Inferior parietal cortex (tissue), 1 donor: ENCODE measurements around the gene CSK.

ENCODE experiments used
- DNase-seq: peaks from one replicate; pipeline ENCODE4 v3.0.0-alpha.2; 2016; ENCODE audit errors: extremely low spot score

CSK gene

DNA sequence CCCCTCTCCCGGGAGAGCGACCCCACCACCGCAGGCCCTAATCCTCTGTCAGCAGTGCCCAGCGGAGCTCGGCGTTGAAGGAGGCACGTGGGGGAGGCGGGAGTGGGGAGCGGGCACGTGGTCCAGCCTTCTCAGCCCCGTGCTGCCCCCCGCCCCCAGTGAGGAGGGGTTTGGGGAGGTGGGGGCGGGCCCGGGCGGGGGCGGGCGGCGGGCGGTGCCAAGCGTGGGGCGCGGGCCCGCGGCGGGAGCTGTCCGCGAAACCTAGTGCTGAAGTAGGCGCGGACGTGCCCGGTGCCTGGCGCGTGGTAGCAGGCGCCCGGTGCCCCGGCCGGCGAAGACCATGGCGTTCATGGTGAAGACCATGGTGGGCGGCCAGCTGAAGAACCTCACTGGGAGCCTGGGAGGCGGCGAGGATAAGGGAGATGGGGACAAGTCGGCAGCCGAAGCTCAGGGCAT is 44.5 kb downstream of the CSK start, which contains the start of gene CPLX3:
TSS of gene CPLX3 (plus strand) at position 264 of the 456 bp plus-strand sequence. CDS start at position 341, 77 bp downstream.
- no peak for DNase-seq

DNA sequence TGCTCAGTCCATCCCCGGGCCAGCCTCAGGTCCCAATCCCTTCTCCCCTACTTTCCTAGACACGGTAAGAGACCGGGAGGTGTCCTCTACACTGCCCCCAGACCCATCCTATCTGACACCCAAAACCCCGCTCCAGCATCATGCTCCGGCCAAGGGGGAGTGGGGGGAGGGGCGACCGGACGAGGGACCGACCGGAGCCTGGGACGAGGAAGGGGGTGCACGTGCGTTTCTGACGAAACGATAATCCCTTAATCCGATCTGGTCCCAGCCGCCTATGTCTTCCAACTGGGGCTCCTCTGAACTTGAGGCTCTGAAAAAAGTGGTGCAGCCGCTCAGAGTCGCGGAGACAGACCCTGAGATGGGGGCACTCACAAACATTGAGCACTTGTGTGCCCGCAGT is 45.0 kb downstream of the CSK start:
- no peak for DNase-seq

DNA sequence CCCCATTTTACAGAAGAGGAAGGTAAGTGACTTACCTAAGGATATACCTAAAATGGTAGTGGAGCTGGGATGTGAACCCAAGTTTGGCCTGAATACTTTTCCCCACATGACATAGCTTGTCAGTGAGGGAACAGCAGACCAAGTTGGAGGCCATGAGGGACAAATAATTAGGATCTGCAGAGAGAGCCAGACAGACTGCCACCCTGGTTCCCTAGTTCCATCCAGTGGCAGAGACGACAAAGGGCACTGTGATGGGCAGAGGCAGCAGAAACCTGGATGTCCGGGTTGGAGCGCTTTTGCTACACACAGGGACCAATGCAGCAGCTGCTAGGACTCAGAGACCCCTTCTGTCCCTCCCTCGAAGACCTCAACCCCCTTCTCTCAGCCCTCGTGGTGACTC is 45.7 kb downstream of the CSK start:
- no peak for DNase-seq

DNA sequence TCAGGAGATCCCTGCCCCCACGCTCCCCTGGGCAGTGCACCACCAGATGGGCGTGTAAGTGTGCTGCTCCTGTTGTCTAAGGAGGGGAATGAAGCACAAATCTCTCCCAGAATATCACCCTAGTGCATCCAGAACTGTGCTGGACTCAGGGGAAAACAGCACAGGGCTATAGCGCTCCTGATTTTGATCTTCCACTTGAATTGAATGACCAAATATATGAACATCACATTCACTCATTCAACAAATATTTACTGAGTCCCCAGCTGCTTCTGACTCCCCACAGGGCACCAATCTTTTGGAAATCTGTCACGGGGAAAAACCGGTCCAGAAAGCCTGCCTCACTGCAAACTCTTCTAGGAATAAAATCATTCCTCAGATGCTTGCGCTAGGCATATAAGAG is 47.0 kb downstream of the CSK start:
- DNase-seq, result no peak

DNA sequence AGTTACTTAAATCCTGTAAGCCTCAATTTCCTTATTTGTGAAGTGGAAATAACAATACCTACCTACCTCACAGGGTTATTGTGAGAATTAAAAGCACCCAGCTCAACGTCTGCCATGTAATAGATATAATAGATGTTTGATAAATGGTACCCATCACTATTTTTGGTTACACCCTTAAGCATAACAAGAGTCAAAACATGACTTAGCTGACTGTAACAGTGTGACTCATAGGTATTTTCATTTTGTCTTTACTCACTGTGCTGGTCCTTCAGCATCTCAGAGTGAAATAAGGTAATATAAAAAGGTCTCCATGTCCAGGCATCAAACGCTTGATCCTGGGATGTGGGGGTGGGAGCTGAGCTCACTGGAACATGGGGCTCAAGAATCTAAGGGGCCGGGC is 47.6 kb downstream of the CSK start:
- no peak for DNase-seq

DNA sequence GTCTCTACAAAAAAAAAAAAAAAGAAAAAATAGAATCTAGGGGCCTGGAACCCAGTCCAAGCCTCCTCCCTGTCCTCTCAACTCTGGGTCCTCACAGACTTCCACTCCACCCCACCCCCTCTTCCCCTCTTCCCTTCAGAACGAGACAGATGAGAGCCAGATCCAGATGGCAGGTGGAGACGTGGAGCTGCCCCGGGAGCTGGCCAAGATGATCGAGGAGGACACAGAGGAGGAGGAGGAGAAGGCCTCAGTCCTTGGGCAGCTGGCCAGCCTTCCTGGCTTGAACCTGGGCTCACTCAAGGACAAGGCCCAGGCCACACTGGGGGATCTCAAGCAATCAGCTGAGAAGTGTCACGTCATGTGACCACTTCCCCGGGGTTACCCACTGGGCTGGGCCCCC is 48.1 kb downstream of the CSK start:
- no peak for DNase-seq

DNA sequence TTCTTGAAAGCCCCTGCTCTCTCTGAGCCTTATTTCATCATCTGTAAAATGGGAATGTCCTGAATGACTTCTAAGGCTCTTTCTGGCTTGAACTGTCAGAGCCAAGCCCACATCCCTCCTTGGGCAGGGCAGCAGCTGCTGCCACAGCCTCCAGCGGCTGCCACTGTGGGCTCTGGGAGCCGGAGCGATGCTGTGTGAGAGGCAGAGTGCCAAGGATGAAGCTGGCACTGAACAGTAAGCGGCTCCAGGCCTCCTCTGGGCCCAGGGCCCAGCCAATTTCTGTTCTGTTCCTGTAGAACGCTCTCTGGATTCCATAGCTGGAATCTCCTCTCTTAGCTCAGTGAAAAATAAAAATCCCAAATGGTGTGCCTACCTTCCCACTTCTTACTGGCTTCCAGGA is 49.0 kb downstream of the CSK start:
- peak; percentile 78 for DNase-seq

DNA sequence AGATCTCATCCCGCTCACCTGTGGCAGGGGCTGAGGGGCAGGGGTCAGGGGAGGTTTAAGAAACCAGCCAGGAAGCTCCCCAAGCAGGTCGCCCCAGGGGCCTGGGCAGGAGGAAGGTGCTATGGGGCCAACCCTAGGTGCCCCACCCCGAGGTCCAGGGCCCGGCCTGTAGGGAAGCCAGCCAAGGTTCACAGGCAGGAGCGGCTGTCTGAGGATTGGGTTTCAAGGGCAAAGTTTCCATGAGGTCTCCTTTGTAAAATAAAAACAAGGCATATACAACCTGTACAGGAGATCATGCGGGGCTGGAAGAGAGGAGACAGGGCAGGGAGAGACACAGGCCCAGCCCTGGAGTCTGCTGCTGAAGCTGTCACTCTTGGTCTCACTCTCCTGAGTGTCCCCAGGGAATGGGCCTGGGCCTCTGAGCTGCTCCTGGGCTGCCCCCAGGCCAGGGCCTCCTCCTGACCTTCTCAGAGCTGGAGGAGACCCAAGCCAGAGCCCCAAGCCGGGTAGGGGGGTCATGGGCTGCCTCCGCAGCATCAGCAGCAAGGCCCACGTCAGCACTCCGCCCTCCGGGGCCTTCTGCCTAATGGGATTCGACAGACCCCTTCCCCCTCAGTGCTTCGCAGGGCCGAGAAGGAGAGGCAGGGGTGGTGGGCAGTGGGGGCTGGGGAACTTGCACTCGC is 50.1 kb downstream of the CSK start:
- no peak for DNase-seq

DNA sequence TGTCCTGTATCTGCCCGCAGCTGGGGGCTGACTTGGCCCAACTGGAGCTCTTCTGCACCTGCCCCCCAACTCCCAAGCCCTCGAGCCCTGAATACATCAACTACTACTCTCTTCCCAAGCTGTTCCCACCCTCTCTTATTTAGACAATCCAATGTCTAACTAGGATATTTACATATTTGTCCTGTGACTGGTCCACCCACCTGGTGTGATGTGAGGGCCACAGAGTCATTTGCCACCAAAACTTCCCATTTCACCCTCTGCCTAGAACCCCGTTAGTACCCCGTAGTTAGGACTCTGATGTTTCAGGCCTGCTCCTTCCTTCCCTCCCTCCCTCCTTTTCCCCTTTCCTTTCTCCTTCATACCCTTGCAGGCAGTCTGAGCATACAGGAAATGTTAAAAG is 50.9 kb downstream of the CSK start:
- DNase-seq, result no peak

DNA sequence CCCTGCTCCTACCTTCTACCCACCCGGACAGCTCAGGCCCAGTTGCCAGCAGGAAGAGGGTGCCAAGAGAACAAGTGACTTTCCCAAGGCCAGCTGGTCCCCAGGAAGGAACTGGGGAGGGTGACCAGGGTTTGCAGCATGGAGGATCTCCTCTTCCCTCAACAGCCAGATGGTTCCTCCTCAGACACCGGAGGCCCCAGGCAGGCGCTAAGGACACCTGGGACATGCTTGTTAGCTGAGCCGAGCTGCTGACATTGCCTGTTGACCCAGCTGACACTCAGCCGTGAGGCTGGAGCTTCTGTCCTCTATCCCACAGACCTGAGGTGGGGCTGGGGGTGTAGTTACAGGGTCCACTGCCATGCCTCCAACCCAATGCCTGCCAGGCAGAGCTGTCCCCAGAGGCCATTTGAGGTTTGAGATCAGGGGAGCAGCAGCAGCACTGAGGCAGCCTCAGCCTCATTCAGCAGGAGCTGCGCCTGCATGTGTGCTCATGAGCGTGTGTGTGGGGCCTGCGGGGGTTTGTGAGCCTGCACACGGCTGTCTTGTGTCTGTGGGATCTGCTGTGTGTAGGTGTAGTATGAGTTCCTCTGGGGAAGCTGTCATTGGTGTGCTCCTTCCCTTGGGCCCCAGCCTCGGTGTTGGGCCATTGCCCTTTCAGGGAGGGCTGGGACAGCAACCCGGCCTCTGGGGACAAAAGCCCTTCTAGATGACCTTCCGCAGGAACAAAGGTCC is 51.7 kb downstream of the CSK start:
- DNase-seq, result no peak

DNA sequence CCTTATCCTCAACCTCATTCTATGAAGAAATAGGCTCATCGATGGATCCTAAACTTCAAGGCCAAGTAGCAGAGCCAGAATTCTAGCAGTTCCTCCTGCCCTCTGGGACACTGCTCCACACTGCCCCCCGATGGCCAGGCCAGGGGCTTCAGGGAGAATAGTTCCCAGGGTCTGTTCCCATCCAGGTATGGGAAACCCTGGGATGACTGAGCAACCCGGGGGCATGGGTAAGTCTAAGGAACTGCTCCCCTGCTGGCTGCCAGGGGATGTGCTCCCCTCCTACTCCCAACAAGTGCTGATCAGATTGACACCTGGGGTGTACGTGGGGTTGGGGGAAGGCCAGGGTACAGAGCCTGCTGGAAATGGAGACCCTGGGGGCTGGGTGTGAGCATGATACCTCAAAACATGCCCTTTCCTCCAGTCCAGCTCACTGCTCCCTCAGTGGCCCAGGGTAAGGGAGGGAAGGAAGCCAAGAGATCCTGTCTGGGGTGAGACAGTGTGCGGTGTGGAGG is 53.5 kb downstream of the CSK start:
- DNase-seq, result no peak

DNA sequence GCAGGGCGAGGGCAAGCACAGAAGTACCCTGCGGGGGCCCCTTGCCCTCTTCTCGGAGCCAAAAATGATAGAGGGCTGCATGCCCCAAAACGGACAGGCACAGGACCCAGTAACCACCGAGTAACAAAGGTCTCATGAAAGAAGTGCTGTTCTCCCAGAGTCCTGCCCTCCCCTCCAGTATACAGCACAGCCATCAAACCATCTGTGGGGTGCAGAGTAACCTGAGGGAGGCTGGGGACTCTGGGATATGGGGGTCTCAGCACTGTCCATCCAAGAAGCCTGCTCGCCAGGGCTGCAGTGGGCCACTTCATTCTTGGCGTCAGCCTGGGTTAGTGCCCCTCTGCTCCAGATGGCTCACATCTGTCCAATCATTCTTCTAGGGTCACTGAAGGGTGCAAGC is 55.0 kb downstream of the CSK start:
- no peak for DNase-seq

DNA sequence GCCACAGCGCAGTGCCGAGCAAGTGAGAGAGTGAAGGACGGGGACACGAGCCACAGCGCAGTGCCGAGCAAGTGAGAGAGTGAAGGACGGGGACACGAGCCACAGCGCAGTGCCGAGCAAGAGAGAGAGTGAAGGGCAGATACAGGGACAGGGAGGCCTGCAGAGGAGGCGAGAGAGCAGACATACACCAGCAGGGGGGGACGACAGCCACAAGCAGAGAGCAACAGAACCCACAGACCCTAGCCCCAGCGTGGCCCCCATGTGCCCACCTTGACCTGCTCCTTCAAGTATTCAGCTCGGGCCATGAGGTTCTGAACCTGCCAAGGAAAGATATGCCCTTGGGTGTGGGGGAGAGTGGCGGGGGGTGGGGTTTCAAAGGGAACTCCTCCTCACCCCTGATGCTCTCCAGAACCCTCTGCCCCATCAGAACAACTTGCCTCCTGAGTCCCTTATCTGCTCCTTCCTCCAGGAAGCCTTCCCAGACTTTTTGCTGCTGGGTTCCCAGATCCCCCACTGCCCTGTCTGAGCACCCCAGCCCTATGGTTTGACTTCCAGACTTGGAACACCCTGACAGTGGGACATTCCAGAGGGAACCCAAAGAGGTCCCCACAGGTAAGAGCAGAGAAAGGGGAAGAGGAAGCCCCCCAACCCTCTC is 55.7 kb downstream of the CSK start:
- DNase-seq, result no peak

DNA sequence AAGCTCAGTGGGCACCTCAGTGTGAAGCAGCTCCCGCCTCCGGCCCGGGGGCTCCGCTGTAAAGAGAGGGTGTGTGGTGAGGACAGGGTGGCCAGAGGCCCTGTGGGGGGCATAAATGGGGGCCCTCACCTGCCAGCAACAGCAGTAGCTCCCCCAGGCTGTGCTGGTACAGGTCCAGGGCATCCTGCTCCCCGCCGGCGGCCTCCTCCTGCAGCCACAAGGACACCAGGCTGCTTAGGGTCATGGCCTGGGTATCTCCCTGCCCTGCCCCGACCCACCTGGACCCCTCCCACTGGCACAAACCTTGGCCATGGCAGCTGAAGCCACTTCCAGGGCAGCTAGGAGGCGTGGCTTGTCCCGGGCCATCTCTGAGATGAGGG is 56.2 kb downstream of the CSK start:
- no peak for DNase-seq

DNA sequence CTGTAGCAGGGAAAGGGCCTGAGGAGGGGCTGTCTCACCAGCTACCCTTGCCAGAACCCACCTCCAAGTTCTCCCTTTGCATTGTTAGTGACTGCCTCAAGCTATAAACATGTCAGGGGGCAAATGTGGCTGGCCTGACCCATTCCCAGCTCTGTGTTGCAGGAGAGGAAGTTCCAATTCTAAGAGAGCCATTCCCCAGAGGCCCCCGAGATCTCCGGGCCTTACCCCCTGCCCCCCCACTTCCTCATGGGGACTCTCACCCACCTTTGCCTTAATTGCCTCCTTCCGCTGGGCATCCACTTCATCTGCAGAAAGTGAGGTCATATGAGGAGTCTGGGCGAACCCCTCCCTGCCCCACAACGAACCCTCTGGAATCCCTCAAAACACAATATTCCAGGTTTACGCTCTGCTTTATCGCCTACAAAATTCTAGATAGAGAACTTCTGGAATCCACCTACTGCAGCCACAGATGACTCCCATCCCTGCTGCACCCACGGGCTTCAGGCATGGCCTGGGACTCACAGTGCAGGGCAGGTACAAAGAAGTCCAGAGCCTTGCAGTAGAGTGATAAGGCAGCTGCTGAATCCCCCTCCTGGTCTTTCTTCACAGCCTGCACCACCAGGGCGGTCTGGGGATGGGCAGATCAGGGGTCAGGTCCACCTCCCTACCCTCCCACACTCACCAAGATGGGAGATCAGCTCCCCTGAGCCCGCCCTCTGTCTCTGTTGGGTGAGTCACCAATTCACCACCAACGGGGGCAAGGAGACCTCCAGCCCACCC is 57.1 kb downstream of the CSK start:
- no peak for DNase-seq

DNA sequence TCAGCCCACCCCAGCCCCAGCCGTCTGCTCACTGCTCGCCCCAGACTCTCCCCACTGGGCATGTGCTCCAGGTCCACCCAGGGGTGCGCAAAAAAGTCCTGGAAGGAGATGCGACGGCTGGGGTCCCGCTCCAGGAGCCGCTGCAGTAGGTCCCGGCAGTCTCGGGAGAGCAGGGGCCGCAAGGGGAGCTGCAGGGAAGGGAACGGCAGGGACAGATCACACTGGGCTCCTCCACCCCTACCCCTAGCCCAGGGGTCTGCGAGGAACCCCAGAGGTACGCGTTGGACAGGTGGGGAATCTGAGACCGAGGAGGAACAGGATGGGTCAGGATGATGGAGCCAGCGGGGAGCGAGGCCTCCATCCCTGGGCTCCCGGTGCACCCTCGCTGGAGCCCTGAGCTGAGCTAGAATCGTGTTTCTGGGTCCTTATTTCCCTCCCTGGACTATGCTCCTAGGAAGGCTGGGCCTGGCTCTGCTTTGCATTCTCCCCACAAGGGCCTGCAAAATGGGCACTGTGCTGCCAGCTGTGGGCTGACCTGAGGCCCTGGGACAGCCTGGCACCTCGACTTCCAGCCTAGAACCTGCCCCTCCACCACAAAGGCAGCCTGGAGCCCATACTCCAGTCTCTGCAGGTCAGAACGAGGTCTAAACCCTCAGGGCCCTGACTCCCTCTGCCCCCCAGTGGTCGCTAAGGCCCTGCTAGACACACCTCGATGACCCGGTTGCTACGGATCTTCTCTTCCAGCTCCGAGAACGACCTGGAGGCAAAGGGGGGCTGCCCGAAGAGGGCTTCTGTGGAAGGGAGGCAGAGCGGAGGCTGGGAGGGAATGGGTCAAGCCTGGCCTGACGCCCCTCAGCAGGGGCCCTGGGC is 57.9 kb downstream of the CSK start:
- no peak for DNase-seq

DNA sequence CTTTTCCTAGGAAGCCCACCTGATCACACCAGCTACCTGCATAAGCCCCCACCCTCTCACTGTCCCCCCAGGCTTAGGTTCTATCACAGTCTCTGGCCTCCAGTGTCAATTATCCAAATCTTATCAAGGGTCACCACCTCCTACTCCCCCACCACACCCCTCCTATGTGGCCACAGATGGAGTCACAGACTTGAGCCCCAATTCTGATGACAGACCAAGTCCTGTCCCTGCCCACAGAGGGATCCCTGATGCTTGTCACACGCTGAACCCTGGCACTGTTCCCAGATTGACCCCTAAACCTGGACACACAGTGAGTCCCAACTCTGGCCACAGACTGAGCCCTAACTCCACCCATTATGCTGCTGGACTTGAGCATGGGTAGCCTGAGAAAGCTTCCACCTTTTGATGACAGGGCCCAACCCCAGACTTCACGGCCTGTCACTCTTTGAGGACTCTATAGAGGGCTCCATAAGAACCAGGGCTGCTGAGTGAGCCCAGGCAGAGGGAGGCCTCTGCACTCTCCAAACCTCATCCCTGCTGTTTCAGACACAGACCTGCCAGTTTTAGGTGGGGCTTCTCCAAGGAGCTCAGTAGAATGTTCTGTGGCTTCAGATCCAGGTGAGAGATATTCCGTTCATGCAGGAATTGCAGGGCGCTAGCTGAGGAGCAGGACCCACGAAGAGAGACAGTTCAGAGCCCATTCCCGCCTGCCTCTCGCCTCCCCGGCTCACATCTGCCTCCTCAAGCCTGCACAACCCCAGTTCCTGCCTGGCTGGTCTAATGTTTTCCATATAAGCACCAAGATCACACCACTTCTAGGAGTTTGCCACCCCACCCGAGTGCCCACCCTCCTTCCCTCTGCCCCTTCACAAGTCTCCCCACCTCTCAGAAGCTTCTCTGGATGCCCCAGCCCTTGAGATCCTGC is 59.2 kb downstream of the CSK start:
- DNase-seq, result no peak

DNA sequence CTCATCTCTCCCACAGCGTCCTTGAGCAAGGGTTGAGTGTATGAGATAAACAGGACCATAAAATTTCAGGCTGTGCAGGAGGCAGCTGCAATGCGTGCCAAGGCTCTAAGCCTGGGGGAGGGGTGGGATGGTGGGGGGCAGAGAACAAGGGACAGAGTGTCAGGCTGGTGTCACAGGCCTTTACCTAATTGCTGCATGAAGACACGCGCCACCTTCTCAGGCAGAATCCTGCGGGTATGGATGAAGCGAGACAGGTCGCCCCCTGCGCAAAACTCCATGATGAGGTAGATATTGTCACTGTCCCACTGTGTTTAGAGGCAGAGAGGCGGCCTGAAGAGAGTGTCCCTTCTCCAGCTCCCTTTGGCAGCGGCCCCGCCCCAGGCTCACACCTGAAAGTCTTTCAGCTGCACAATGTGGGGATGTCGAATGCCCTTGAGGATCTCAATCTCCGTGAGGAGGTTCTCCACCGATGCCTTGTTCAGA is 60.1 kb downstream of the CSK start:
- no peak for DNase-seq

DNA sequence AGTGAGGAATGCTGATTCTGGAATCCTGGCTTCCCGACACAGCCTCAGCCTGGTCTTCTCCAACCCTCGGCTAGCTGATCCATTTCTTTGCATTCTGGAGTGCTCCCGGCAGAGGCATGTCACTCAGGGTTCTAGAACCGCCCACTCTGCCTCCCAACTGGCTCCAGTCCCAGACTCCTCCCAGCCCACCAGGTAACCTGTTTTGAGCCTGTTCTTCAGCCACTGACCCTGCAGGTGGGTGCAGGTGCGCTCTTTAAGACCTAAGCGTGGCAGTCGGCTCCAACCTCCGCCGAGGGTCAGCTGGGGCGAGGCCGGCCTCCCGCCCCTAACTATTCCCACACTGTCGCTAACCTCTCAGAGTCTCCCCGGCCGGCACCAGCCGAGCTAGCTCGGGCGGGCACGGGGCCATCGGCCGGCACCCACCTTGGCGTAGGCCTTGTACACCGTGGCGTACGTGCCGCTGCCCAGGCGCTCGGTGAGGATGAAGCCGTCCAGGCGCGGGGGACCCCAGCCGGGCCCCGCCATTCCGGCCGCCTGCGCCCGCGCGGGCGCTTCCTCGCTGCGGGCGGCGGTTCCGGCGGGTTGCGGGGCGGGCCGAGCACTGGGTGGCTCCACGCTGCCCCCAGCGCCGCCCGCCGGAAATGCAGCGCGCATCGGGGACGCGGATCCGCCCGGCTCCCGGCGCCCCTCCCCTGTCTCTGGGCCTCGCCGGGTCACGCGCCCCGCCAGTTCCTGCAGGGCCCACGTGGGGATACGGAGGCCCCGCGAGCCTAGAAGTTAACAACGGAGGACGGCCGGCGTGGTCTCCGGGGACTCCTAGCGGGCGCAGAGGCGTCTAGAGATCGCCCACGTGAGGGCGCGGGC is 60.9 kb downstream of the CSK start, which contains the start of gene ULK3:
TSS of gene ULK3 (minus strand) at position 576 of the 864 bp plus-strand sequence. CDS start at position 525, 51 bp downstream.
- DNase-seq, result peak; percentile 85
